ENCODE results near the gene SREBF2.

DNA sequence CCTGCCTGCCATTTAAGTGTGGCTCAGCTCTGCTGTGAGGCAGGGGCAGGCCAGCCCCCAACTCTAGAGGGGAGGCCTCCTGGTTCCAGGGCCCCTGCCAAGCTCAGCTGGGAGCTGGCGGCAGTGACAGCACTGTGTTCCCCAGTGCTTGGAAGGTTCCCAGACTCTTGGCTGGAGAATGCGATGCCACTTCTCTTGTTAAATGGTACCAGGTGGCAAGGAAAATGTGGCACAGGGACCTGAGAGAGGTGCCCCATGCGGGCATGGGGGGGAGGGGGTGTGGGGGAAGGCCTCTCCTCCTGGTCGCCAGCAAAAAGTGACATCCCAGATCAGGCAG, 102.1 kb downstream of the SREBF2 start:
- TF ChIP-seq CTCF (IDR thresholded peaks at IDR 0.05) = no peak
- no peak for TF ChIP-seq EZH2 (IDR thresholded peaks at IDR 0.05; ENCODE audit: borderline replicate concordance, insufficient read depth, low read depth, low read length, poor library complexity, severe bottlenecking)
